Fibroblast of upper back skin (primary cell): ENCODE measurements around the gene ECM1.

ENCODE experiments used
- DNase-seq: peaks from one replicate; pipeline ENCODE4 v3.0.0-alpha.2; 2013

Gene ECM1

DNA sequence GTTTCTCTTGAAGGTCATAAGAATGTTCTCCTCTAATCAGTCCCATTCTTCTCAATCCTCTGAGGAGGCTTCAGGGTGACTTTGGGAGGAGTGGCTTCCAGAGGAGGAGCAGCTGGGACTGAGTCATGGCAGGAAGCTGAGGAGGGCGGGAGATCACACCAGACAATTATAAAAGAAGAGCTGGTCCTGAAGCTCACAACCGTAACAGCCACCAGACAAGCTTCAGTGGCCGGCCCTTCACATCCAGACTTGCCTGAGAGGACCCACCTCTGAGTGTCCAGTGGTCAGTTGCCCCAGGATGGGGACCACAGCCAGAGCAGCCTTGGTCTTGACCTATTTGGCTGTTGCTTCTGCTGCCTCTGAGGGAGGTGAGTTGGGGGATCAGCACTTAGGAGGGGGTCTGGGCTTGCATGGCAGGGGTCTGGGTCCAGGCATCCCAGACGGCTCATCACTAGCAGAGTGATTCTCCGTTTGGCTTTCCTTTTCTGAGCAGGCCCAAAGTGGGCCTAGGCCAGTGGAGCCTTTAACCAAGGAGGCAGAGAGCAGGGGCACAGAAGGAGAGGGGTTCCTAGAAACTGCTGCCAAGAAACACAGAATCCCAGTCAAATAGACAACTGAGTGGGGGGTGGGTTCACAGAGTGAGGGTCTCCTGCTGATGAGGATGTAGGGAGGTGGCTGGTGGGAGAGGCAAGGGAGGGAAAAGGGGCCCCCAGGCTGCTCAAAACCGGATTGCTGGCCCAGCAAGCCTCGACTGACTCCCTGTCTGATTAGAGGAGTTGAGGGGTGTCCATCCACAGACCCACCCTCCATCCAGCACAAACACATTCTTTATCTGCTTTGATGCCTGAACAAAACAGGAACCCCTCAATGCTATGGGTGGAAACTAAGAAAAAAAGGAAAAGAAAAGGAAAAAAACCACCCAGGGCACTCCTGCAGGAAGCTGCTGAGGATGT, at the start of gene ECM1:
Gene ECM1 (plus strand): TSS at position 198 of the 953 bp plus-strand sequence. CDS start 101 bp downstream, at position 299.
- DNase-seq = peak; percentile 81

GRCh38 chr1:150464422-150464826, 43.5 kb upstream of the ECM1 start:
- peak; percentile 53 for DNase-seq

- no peak for DNase-seq
Measured at GRCh38 chr1:150466964-150467363, 40.9 kb upstream of the ECM1 start.

GRCh38 chr1:150469291-150469690, 38.6 kb upstream of the ECM1 start:
- no peak for DNase-seq

GRCh38 chr1:150472601-150473200, 35.2 kb upstream of the ECM1 start:
- no peak for DNase-seq

- no peak for DNase-seq
Measured at GRCh38 chr1:150473659-150474058, 34.2 kb upstream of the ECM1 start.

DNA sequence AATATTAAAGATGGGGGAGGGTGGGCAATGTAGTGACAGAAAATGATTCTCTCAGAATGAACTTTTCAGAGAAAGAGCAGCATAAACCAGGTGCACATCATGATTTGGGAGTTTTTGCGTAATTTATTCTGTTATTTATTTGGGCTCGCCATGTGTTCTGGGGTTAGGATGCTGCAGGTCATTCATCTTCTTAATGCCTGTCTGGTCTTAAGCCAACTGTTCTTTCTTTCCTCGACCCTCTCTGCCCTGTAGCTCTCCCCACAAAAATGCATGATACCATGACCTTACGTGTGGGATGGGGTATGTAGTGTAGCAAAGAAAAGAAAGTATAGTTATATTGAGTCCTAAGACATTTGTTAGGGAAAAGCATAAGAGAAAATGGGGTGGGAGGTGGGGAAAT, 33.0 kb upstream of the ECM1 start:
- DNase-seq = no peak

DNA sequence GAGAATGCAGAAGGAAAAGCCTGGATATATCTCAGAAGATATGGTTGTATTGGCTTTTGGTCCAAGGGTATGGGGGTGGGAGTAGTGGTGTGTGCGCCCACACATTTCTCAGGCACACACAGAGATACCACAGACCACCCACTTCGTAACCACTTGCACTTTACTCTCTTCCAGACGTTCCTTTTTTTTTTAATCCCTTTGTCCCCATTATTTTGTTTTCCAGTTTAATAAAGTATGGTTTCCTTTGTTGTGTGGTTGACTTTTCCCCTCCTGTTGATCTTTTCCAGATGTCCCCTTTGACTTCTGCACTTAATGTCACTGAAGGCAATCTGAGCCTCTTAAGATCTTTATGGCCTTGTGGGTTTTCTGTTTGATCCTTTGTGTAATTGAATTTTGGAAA, 31.2 kb upstream of the ECM1 start:
- DNase-seq = peak; percentile 13

DNA sequence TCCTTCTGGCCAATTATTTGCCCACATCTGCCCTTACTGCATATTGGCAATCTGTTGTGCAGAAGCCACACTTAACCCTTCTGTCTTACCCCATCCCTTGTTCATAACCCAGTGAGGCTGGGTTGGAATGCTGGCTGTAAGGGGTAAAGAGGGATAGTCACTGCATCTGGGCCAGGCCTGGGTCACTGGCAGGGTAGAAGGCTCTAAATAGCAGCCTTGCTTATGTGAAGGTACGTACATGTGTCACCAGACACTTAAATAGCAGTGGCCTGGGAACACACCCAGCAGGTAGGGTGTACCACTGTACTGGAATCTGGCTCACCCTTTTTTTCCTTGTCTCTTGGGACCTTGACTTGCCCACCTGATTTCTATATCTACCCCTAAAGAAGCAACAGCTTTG, 30.6 kb upstream of the ECM1 start:
- DNase-seq = no peak

- peak; percentile 21 for DNase-seq
Measured at GRCh38 chr1:150477733-150478132, 30.2 kb upstream of the ECM1 start.

DNA sequence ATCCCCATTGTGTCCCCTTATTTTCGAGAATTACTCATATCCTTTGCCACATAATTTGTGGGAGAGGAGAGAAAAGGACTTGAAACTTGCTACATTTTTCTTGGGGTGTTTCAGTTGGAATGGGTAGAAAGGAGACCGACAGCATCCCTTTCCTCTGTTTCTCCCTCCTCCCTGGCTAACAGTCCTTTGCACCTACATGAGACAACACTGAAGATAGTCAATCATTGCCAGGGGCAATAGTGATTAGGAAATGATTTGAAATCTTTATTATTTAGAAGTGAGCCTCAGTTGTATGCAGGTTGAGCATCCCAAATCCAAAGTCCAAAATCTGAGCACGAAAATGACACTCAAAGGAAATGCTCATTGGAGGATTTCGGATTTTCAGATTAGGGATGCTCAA, 28.5 kb upstream of the ECM1 start:
- DNase-seq = no peak

DNA sequence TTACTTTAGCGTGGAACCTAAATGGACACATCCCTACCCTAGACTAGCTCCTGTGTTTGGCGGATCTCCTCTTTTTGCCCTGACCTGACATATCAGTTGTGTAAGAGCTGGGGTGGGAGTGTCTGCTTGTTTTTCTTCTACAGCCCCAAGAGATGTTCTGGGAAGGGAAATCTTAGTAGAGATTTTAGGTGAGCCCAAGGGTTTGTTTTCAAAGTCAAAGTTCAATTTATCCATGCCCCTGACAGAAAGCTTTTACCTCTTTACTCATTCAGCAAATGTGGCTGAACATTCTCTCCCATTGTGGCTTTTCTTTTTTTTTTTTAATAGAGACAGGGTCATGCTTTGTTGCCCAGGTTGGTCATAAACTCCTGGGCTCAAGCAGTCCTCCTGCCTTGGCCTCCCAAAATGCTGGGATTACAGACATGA, 28.0 kb upstream of the ECM1 start:
- DNase-seq = no peak

- DNase-seq = peak; percentile 38
Measured at GRCh38 chr1:150484431-150484830, 23.5 kb upstream of the ECM1 start.

DNA sequence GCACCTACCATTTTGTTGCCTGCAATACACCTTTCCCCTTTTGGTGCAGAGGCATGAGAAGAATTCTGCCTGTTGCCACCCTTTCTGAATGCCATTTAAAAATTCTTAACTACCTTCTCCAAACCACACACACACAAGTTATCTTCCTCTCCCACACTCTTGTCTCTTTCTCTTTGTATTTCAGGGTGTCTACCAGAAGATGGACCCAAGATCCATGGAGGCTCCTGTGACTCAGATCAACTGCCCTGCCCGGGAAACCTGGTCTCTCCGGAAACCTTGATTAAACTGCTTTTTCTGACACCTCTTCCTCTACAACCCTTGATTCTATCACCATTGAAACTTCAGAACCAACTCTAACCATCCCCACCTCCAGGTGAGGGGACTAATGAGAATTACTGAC, 23.0 kb upstream of the ECM1 start:
- DNase-seq = peak; percentile 42

- peak; percentile 99 for DNase-seq
Measured at GRCh38 chr1:150486966-150487762, 20.7 kb upstream of the ECM1 start, which contains the start of gene TARS2. Gene TARS2 (plus strand): TSS chr1:150487419. CDS start chr1:150487451, 32 bp downstream.

DNA sequence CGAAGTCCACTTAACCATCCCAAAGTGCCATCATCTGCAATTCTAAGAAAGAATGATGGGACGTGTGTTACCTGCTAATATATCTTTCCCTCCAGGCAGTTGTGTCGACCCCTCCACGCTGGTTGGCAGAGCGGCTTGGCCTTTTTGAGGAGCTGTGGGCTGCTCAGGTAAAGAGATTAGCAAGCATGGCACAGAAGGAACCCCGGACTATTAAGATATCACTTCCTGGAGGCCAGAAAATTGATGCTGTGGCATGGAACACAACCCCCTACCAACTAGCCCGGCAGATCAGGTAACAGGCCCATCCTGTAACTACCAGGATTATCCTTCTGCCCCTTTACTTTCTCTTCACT, 20.2 kb upstream of the ECM1 start:
- no peak for DNase-seq

GRCh38 chr1:150493175-150493574, 14.7 kb upstream of the ECM1 start:
- DNase-seq = no peak

GRCh38 chr1:150498342-150498741, 9.6 kb upstream of the ECM1 start:
- DNase-seq = no peak

GRCh38 chr1:150505431-150505830, 2.5 kb upstream of the ECM1 start:
- no peak for DNase-seq

- DNase-seq = no peak
Measured at GRCh38 chr1:150508982-150509381, 1.1 kb downstream of the ECM1 start.

DNA sequence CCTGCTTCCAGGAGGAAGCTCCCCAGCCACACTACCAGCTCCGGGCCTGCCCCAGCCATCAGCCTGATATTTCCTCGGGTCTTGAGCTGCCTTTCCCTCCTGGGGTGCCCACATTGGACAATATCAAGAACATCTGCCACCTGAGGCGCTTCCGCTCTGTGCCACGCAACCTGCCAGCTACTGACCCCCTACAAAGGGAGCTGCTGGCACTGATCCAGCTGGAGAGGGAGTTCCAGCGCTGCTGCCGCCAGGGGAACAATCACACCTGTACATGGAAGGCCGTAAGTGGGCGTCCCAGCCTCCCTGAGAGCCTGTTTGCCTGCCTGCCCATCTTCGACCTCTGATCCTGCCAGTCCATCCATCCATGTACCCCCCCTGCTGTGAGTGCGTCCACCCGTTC, 3.6 kb downstream of the ECM1 start:
- no peak for DNase-seq

DNA sequence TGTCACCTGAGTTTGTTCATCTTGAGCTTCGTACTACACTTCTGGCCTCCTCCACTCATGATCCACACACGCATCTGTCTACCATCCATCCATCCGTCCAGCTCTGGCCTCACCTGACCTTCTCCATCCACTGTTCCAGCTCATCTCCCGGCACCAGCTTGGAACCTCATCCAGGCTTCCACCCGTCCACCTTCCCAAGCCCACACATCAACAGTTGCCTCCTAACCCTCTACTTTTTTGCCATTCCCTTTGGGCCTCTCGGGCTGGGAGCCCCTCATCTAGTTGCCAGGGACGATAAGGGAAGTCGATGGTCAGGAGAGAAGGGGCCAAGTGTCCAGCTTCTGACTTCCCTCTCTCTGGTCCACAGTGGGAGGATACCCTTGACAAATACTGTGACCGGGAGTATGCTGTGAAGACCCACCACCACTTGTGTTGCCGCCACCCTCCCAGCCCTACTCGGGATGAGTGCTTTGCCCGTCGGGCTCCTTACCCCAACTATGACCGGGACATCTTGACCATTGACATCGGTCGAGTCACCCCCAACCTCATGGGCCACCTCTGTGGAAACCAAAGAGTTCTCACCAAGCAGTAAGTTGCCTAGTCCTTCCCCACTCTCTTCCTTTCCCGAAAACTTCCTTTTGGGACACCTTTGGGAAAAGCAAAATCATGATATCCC, 4.2 kb downstream of the ECM1 start:
- no peak for DNase-seq

DNA sequence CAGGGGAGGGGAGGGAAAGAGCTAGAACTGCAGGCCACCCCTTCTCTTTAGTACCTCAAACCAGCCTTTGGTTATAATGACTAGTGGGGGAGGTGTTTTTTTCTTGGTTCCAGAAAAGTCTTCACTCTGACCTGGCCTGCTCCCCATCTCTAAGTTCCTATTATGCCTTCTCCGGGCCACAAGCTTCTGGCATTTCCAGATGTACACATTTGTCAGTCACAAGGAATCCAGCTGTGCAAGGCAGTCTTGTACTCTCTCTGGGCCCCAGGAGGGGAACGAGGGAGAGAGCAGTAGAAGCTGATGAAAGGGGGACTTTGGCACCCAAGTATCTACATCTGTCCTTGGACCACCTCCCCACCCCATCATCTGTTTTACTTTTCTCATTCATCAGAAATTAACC, 4.9 kb downstream of the ECM1 start:
- DNase-seq = no peak
